Thoracic aorta (tissue), 2 donors: Measurements from ENCODE around the gene BAZ1A. TPM values are rescaled to one million over a fixed set of nuclear protein-coding genes. Genes with fewer than 3 reads are reported as not detected.

Experiments used
- ATAC-seq: fragments of 150-250 bp; one replicate; pipeline ENCODE4 v1.8.0; 2017; ENCODE audit warnings: low read depth; ENCODE audit not compliant: insufficient number of reproducible peaks, low FRiP score
- DNase-seq: peaks from one replicate; pipeline ENCODE4 v3.0.0-alpha.2; 2020; ENCODE audit warnings: low spot score
- H3K27ac ChIP-seq, 2 donors: fragments of 200-600 bp; sonication (generic); 1 replicate in 1 of 2; 2 replicates in 1 of 2; pipeline ENCODE4 v1.5.1; 2016; ENCODE audit warnings: mild to moderate bottlenecking in 2 of 2, moderate library complexity in 2 of 2
- H3K27me3 ChIP-seq: fragments of 200-600 bp; sonication (generic); replicated peaks from 2 replicates; pipeline ENCODE4 v1.6.0; 2016; ENCODE audit warnings: mild to moderate bottlenecking; ENCODE audit not compliant: insufficient read depth
- H3K36me3 ChIP-seq: fragments of 200-600 bp; sonication (generic); one replicate; pipeline ENCODE4 v1.5.1; 2016
- H3K4me1 ChIP-seq, 2 donors: fragments of 200-600 bp; sonication (generic); 1 replicate in 1 of 2; 2 replicates in 1 of 2; pipeline versions ENCODE4 v1.5.1 to v1.6.0; 2016; ENCODE audit warnings: low read depth in 2 of 2, mild to moderate bottlenecking in 1 of 2; ENCODE audit not compliant: control insufficient read depth in 1 of 2
- H3K4me3 ChIP-seq: fragments of 200-600 bp; sonication (generic); 2 replicates; pipeline ENCODE4 v1.5.1; 2016; ENCODE audit warnings: mild to moderate bottlenecking
- H3K9me3 ChIP-seq: fragments of 200-600 bp; sonication (generic); 2 replicates; pipeline ENCODE4 v1.5.1; 2016
- total RNA-seq, 2 donors: library from RNA; depleted of rRNA; stranded (reverse); fragments of >200 nt; gene quantifications; one replicate each; pipeline versions ENCODE4 v1.1.0 to v1.2.3, GENCODE V29; 2016
- TF ChIP-seq, protein P1 (sequence below): fragments of 200-600 bp; sonication (generic); IDR thresholded peaks from one replicate; pipeline ENCODE4 v1.5.1; 2019; ENCODE audit warnings: antibody characterized with exemption

The BAZ1A gene, protein sequence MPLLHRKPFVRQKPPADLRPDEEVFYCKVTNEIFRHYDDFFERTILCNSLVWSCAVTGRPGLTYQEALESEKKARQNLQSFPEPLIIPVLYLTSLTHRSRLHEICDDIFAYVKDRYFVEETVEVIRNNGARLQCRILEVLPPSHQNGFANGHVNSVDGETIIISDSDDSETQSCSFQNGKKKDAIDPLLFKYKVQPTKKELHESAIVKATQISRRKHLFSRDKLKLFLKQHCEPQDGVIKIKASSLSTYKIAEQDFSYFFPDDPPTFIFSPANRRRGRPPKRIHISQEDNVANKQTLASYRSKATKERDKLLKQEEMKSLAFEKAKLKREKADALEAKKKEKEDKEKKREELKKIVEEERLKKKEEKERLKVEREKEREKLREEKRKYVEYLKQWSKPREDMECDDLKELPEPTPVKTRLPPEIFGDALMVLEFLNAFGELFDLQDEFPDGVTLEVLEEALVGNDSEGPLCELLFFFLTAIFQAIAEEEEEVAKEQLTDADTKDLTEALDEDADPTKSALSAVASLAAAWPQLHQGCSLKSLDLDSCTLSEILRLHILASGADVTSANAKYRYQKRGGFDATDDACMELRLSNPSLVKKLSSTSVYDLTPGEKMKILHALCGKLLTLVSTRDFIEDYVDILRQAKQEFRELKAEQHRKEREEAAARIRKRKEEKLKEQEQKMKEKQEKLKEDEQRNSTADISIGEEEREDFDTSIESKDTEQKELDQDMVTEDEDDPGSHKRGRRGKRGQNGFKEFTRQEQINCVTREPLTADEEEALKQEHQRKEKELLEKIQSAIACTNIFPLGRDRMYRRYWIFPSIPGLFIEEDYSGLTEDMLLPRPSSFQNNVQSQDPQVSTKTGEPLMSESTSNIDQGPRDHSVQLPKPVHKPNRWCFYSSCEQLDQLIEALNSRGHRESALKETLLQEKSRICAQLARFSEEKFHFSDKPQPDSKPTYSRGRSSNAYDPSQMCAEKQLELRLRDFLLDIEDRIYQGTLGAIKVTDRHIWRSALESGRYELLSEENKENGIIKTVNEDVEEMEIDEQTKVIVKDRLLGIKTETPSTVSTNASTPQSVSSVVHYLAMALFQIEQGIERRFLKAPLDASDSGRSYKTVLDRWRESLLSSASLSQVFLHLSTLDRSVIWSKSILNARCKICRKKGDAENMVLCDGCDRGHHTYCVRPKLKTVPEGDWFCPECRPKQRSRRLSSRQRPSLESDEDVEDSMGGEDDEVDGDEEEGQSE (N-terminal part only)
- total RNA-seq = 10 to 100 TPM; 16.1 to 51.6 TPM

DNA sequence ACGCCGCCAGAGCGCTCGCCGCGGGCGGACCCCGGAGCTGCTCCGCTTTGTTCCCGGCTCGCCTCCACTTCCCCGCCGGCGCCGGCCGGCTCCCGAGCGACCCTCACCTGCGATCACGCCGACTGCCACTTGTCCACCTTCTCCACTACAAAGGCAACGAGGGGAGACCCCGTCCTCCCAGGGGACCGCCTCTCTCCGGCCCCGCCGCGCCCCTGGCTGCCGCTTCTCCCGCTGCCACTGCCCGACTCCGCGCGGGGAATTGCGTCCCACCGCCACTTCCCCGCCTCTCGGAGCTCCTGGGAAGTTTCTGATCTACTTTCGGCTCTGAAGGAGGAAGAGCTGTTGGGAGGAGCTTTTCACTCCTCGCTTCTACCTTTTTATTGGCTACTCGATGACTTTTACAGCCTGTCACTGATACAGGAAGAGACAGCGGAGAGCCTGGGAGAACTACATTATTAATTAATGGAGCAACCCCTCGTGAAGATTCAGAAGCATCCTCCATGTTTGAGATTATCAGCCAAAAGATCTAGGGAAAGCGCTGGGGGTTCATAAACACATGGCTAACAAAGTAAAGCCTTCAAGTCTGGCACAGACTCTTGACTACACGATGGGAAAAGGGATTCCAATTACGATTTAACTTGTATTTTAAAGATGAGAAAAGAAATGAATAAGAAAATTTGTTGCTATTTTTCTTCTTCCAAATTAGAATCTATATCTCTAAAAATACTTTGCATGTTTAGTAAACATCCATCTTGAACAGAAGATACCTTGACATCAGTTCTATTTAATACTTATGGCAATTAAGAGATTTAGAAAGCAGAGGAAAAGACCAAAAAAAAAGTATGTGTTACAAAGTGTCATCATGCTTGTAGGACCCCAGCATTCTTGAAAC lies at the start of gene BAZ1A:
BAZ1A (minus strand) TSS at position 330 of the 892 bp plus-strand sequence. CDS start 756 bp downstream, outside the sequence.
- TF ChIP-seq, protein P1, sequence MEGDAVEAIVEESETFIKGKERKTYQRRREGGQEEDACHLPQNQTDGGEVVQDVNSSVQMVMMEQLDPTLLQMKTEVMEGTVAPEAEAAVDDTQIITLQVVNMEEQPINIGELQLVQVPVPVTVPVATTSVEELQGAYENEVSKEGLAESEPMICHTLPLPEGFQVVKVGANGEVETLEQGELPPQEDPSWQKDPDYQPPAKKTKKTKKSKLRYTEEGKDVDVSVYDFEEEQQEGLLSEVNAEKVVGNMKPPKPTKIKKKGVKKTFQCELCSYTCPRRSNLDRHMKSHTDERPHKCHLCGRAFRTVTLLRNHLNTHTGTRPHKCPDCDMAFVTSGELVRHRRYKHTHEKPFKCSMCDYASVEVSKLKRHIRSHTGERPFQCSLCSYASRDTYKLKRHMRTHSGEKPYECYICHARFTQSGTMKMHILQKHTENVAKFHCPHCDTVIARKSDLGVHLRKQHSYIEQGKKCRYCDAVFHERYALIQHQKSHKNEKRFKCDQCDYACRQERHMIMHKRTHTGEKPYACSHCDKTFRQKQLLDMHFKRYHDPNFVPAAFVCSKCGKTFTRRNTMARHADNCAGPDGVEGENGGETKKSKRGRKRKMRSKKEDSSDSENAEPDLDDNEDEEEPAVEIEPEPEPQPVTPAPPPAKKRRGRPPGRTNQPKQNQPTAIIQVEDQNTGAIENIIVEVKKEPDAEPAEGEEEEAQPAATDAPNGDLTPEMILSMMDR = no peak
- ATAC-seq (peak; percentile 39), DNase-seq (no peak)
- Histone ChIP-seq H3K4me1 (peaks cover 3 to 13% of the 10 kb centered on the region in 2 donors), H3K27me3 (no peaks in the 10 kb centered on the region), H3K9me3 (no peaks in the 10 kb centered on the region), H3K36me3 (no peaks in the 10 kb centered on the region), H3K27ac (peak within 1 kb of the TSS; percentile 99 to 100), H3K4me3 (peak within 1 kb of the TSS; percentile 100)

DNA sequence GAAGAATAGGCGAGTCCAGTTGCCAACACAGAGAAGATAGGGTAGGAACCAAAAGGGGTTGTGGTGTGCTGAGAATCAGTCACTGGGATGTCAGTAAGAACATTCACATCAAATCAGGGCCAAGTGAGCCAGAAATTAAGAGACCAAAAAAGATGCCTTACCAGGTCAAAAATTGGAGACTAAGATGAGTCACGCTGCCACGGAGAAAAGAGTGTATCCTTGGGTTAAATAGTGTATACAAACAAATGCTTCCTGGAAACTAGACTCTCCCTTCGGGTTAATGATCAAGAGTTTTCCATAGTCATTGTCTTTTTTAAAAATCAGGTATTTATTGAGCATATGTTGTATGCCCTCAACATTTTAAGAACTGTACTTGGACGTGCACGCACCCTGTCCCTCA lies 45.2 kb upstream of the BAZ1A start:
- Histone ChIP-seq H3K9me3 (no peaks in the 10 kb centered on the region), H3K27ac (no peak overlapping the region), H3K27me3 (no peaks in the 10 kb centered on the region), H3K4me3 (no peak overlapping the region), H3K36me3 (no peaks in the 10 kb centered on the region), H3K4me1 (no peaks in the 10 kb centered on the region)
- TF ChIP-seq, protein P1 = no peak
- DNase-seq (no peak), ATAC-seq (no peak)

DNA sequence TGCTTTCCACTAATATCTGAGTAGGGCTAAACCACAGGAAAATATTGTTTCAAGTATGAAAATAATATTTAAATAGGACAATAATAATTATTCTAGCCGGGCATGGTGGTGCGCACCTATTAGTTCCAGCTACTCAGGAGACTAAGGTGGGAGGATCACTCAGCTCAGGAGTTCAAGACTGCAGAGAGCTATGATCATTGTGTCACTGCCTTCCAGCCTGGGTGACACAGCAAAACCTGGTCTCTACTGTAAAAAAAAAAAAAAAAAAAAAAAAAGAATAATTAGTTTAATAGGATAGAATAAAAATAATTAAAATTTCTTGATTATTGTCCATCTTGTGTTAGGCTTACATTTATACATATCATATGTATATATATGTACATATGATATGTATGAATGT lies 38.5 kb upstream of the BAZ1A start:
- no peaks in the 10 kb centered on the region for H3K27me3 ChIP-seq
- H3K4me1 ChIP-seq = no peaks in the 10 kb centered on the region
- H3K4me3 ChIP-seq = no peak overlapping the region
- no peak for ATAC-seq
- H3K9me3 ChIP-seq = no peaks in the 10 kb centered on the region
- H3K27ac ChIP-seq = no peak overlapping the region
- TF ChIP-seq, protein P1 = no peak
- DNase-seq = no peak
- H3K36me3 ChIP-seq = no peaks in the 10 kb centered on the region

DNA sequence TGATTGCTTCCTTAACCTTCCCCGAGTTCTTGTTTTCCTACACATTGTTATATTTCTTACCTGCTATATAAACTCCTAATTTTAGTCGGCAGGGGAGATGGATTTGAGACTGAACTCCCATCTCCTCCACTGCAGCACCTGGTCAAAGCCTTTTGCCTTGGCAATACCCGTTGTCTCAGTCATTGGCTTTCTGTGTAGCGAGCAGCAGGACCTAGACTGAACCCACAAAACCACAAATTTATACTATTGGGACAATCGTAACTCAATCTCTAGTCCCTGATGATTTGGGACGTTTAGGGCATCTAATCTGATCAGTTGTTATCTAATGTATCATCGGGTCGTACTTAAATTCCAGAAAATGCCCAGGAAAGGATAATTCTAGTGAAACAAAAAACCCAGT lies 37.8 kb upstream of the BAZ1A start:
- Histone ChIP-seq H3K36me3 (no peaks in the 10 kb centered on the region), H3K9me3 (no peaks in the 10 kb centered on the region), H3K4me1 (no peaks in the 10 kb centered on the region), H3K27ac (no peak overlapping the region), H3K27me3 (no peaks in the 10 kb centered on the region), H3K4me3 (no peak overlapping the region)
- TF ChIP-seq, protein P1 = no peak
- ATAC-seq (no peak), DNase-seq (no peak)
